Measurements from ENCODE around the gene RSU1. TPM values are rescaled to one million over a fixed set of nuclear protein-coding genes. Genes with fewer than 3 reads are reported as not detected.
A peak's percentile ranks its signal among the peaks of the same experiment; 100 is the strongest.
"Not testable (repeated sequence)": the region's sequence is repeated elsewhere in the genome, so short reads cannot be mapped to it uniquely, and the experiment has no call there.

Gene RSU1
- total RNA-seq, 1 donor from 2014 or later = 39.2 TPM

GRCh38 chr10:16832351-16833080, 15.3 kb upstream of the RSU1 start:
- Histone ChIP-seq H3K4me1 (peaks cover 23% of the 10 kb centered on the region), H3K27ac (replicated peaks) (peak overlapping the region; percentile 73), H3K4me3 (no peak overlapping the region), H3K9me3 (replicated peaks) (no peaks in the 10 kb centered on the region), H3K36me3 (no peaks in the 10 kb centered on the region), H3K27me3 (ENCODE audit: low read depth) (no peaks in the 10 kb centered on the region)
- no peak for TF ChIP-seq CTCF (IDR thresholded peaks at IDR 0.05; ENCODE audit: borderline replicate concordance)
- DNase-seq = no peak
- intact Hi-C loops (cut with micrococcal nuclease) = no loop called here

- H3K4me3 ChIP-seq = peak overlapping the region; percentile 26
- no peak for TF ChIP-seq CTCF (IDR thresholded peaks at IDR 0.05; ENCODE audit: borderline replicate concordance)
- peaks cover 25% of the 10 kb centered on the region for H3K4me1 ChIP-seq
- no peaks in the 10 kb centered on the region for H3K36me3 ChIP-seq
- no peaks in the 10 kb centered on the region for H3K9me3 ChIP-seq (replicated peaks)
- DNase-seq = peak; percentile 37
- no peaks in the 10 kb centered on the region for H3K27me3 ChIP-seq (ENCODE audit: low read depth)
- H3K27ac ChIP-seq (replicated peaks) = peak overlapping the region; percentile 69
- intact Hi-C loops (cut with micrococcal nuclease) = no loop called here
These were observed 11.5 kb upstream of the RSU1 start for GRCh38 chr10:16828701-16829175.

- peak; percentile 69 for TF ChIP-seq CTCF (IDR thresholded peaks at IDR 0.05; ENCODE audit: borderline replicate concordance)
- H3K4me1 ChIP-seq = peaks cover 25% of the 10 kb centered on the region
- H3K4me3 ChIP-seq = peak overlapping the region; percentile 27
- intact Hi-C loops (cut with micrococcal nuclease) = no loop called here
- peaks cover under 1% of the 10 kb centered on the region for H3K9me3 ChIP-seq (replicated peaks)
- peak overlapping the region; percentile 69 for H3K27ac ChIP-seq (replicated peaks)
- no peaks in the 10 kb centered on the region for H3K36me3 ChIP-seq
- H3K27me3 ChIP-seq (ENCODE audit: low read depth) = no peaks in the 10 kb centered on the region
- no peak for DNase-seq
These were observed 10.9 kb upstream of the RSU1 start for GRCh38 chr10:16828114-16828568.

GRCh38 chr10:16827474-16827873, 10.2 kb upstream of the RSU1 start:
- intact Hi-C loops (cut with micrococcal nuclease); H3K9me3 ChIP-seq (replicated peaks); H3K36me3 ChIP-seq; DNase-seq; H3K27me3 ChIP-seq (ENCODE audit: low read depth): not testable (repeated sequence)
- H3K27ac ChIP-seq (replicated peaks) = peak overlapping the region; percentile 69
- peak overlapping the region; percentile 27 for H3K4me3 ChIP-seq
- peaks cover 21% of the 10 kb centered on the region for H3K4me1 ChIP-seq

GRCh38 chr10:16822726-16823360, 5.6 kb upstream of the RSU1 start:
- Histone ChIP-seq H3K27me3 (ENCODE audit: low read depth) (no peaks in the 10 kb centered on the region), H3K9me3 (replicated peaks) (peaks cover 18% of the 10 kb centered on the region), H3K27ac (replicated peaks) (no peak overlapping the region), H3K4me1 (peaks cover 12% of the 10 kb centered on the region), H3K36me3 (no peaks in the 10 kb centered on the region), H3K4me3 (no peak overlapping the region)
- intact Hi-C loops (cut with micrococcal nuclease) = no loop called here
- DNase-seq = no peak
- no peak for TF ChIP-seq CTCF (IDR thresholded peaks at IDR 0.05; ENCODE audit: borderline replicate concordance)

- H3K9me3 ChIP-seq (replicated peaks) = peaks cover 18% of the 10 kb centered on the region
- DNase-seq = no peak
- H3K27ac ChIP-seq (replicated peaks) = no peak overlapping the region
- no peaks in the 10 kb centered on the region for H3K36me3 ChIP-seq
- TF ChIP-seq CTCF (IDR thresholded peaks at IDR 0.05; ENCODE audit: borderline replicate concordance) = no peak
- no peak overlapping the region for H3K4me3 ChIP-seq
- intact Hi-C loops (cut with micrococcal nuclease) = no loop called here
- peaks cover 10% of the 10 kb centered on the region for H3K4me1 ChIP-seq
- no peaks in the 10 kb centered on the region for H3K27me3 ChIP-seq (ENCODE audit: low read depth)
These were observed 4.8 kb upstream of the RSU1 start for GRCh38 chr10:16822027-16822426.
